Coronary artery (tissue), 2 donors: ENCODE data around the gene SSX2IP.
"Not testable (repeated sequence)": the region's sequence is repeated elsewhere in the genome, so short reads cannot be mapped to it uniquely, and the experiment has no call there.

ENCODE experiments used
- DNase-seq: peaks from one replicate; pipeline ENCODE4 v3.0.0-alpha.2; 2017; ENCODE audit warnings: low spot score
- H3K27ac ChIP-seq, 2 donors: fragments of 200-600 bp; sonication (generic); one replicate each; pipeline ENCODE4 v1.5.1; 2016 to 2019
- H3K4me3 ChIP-seq: fragments of 200-600 bp; sonication (generic); 2 replicates; pipeline ENCODE4 v1.5.1; 2016; ENCODE audit warnings: mild to moderate bottlenecking, moderate library complexity
- TF ChIP-seq, protein P1 (sequence below): fragments of 200-600 bp; sonication (generic); IDR thresholded peaks from one replicate; pipeline ENCODE4 v1.5.1; 2019; ENCODE audit warnings: antibody characterized with exemption

The SSX2IP gene

DNA sequence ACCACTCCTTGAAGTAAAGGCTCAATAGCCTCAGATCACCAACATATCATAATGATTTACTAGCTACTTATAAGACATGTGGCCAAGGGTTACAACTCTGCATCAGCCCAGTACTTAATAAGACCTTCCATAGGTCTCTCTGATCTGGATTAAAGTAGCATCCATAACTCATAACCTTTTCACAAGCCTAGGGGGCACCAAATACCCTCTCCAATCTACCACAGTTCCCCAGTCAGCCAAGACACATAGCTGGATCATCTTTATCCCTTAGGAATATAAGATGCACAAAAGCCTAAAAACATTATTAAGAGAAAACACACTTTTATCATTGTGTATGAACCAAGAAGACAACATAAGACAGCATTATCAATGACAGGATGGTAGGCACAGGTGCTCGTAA is 22.1 kb downstream of the SSX2IP start:
- Histone ChIP-seq H3K27ac (no peak overlapping the region), H3K4me3 (no peak overlapping the region)
- TF ChIP-seq, protein P1, sequence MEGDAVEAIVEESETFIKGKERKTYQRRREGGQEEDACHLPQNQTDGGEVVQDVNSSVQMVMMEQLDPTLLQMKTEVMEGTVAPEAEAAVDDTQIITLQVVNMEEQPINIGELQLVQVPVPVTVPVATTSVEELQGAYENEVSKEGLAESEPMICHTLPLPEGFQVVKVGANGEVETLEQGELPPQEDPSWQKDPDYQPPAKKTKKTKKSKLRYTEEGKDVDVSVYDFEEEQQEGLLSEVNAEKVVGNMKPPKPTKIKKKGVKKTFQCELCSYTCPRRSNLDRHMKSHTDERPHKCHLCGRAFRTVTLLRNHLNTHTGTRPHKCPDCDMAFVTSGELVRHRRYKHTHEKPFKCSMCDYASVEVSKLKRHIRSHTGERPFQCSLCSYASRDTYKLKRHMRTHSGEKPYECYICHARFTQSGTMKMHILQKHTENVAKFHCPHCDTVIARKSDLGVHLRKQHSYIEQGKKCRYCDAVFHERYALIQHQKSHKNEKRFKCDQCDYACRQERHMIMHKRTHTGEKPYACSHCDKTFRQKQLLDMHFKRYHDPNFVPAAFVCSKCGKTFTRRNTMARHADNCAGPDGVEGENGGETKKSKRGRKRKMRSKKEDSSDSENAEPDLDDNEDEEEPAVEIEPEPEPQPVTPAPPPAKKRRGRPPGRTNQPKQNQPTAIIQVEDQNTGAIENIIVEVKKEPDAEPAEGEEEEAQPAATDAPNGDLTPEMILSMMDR = no peak
- no peak for DNase-seq

GRCh38 chr1:84665703-84666317 is 24.5 kb downstream of the SSX2IP start:
- TF ChIP-seq, protein P1 = no peak
- DNase-seq = no peak

DNA sequence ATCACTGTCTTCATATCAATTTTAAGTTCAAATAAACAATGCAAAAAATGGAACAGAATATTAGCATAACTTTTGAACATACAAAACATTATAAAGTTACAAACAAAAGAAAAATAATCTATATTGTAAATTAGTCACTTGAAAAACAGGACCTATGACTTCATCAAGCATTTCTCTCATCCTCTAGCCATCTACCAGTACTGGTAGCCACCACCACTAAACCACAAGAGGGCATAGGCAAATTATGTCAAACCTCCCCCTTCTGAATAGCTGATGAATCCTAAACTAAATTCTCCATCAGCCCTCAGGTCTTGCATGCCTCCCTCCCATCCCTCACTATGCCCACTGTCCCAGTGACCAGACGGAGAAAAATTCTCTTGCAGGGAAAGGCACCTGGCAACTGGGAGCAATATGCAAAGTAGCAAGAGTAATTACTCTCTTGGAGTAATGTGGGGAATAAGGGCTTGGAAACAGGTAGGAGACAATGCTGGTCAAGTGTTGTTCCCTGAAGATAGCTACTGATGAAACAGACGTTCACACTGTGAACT is 37.1 kb downstream of the SSX2IP start:
- H3K27ac ChIP-seq = no peak overlapping the region
- TF ChIP-seq, protein P1 = no peak
- H3K4me3 ChIP-seq = no peak overlapping the region
- DNase-seq = no peak

More at GRCh38 chr1:84665703-84666317, 24.5 kb downstream of the SSX2IP start:
- Histone ChIP-seq H3K4me3 (no peak overlapping the region), H3K27ac (no peak overlapping the region)

- DNase-seq = no peak
- no peak overlapping the region for H3K4me3 ChIP-seq
- no peak overlapping the region for H3K27ac ChIP-seq
- TF ChIP-seq, protein P1 = no peak
These were observed 45.8 kb downstream of the SSX2IP start for GRCh38 chr1:84644472-84644871.

- H3K27ac ChIP-seq = no peak overlapping the region
- TF ChIP-seq, protein P1 = no peak
- H3K4me3 ChIP-seq = no peak overlapping the region
- no peak for DNase-seq
These were observed 47.1 kb downstream of the SSX2IP start for GRCh38 chr1:84643183-84643582.

DNA sequence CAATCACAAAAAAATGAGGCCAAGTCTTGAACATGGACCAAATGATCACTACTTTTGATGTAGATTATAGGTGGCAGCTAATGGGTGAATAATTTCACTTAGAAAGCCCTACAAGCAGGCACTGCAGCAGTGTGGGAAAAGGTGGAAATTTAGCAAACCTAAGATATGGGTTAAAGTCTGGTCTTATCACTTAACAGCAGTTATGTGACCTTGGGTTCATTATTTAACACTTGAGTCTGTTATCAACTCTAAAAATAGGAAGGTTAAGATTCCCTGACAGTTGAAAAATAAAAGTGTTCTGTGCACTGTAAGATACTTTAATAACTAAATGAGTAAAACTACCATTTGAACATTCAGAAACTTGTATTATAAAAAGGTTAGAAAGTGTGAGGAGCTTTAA is 47.5 kb downstream of the SSX2IP start:
- TF ChIP-seq, protein P1 = no peak
- Histone ChIP-seq H3K27ac (no peak overlapping the region), H3K4me3 (no peak overlapping the region)
- DNase-seq = no peak

- H3K4me3 ChIP-seq, DNase-seq, H3K27ac ChIP-seq: not testable (repeated sequence)
These were observed 50.5 kb downstream of the SSX2IP start for GRCh38 chr1:84639731-84640130.
